Endometrial microvascular endothelial cells (primary cell): ENCODE results near the gene KRTAP4-8. TPM values are rescaled to one million over a fixed set of nuclear protein-coding genes. Genes with fewer than 3 reads are reported as not detected.
"Not testable (repeated sequence)": the region's sequence is repeated elsewhere in the genome, so short reads cannot be mapped to it uniquely, and the experiment has no call there.

Experiments
- in situ Hi-C: cut with HindIII; loops from 2 replicates; pipeline ENCODE4 v1.10.0; 2017; ENCODE audit warnings: low sequenced_read_pairs, low pct_unique_long_range_greater_than_20kb; ENCODE audit errors: inconsistent ontology term
- total RNA-seq: library from RNA; depleted of rRNA; stranded (reverse); fragments of >200 nt; gene quantifications from one replicate; pipeline ENCODE4 v1.2.3, GENCODE V29; 2015; ENCODE audit errors: inconsistent ontology term

The KRTAP4-8 gene
- total RNA-seq, 1 donor from 2014 or later = not detected

DNA sequence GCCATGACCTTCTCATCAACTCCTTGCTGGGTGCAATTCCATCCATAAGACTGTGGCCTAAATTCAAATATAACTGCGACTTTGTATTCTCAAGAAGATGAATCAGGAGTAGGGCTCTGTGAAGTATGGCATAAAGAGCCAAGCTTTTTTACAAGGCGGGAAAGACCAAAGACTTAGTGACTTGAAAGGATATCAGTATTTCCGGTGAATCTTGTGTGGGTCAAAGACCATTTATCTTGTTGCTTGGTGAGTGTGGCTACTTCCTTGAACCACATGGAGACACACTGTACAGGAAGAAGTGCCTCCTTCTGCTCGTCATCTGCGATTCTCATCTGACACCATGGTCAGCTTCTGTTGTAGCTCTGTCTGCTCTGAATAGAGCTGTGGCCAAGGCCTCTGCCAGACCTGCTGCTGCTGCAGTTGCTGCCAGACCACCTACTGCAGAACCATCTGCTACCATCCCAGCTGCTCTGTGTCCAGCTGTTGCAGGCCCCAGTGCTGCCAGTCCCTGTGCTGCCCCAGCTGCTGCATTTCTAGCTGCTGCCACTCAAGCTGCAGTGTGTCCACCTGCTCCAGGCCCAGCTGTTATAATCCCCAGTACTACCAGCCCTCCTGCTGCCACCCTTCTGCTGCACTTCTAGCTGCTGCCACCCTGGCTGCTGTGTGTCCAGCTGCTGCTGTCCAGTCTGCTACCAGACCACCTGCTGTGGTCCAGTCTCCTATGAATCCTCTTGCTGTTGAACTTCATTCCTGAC, 26.2 kb downstream of the KRTAP4-8 start:
- in situ Hi-C loops = no loop called here

DNA sequence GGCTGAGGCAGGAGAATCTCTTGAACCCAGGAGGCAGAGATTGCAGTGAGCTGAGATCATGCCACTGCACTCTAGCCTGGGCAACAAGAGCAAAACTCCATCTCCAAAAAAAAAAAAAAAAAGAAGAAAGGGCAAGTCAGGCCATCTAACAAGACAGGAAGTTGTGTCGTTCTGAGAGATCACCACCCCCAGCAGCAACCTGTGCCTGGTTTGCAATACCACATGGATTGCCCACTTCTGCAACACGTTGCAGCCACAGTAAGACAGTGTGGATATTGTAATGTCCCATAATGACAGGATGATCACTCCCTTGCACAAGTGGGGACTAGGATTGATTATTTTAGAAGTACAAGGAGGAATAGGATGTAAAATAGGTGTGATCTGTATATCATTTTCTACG, 28.9 kb downstream of the KRTAP4-8 start:
- in situ Hi-C loops = no loop called here

GRCh38 chr17:41067281-41067680, 30.7 kb downstream of the KRTAP4-8 start:
- in situ Hi-C loops = no loop called here

GRCh38 chr17:41065829-41066624, 31.9 kb downstream of the KRTAP4-8 start, which contains the start of gene KRTAP2-4:
Gene KRTAP2-4 (minus strand): TSS chr17:41065879. CDS start chr17:41065845, 34 bp downstream.
- in situ Hi-C loops = no loop called here

- in situ Hi-C loops = not testable (repeated sequence)
These were observed 32.8 kb downstream of the KRTAP4-8 start for GRCh38 chr17:41065016-41065689.

DNA sequence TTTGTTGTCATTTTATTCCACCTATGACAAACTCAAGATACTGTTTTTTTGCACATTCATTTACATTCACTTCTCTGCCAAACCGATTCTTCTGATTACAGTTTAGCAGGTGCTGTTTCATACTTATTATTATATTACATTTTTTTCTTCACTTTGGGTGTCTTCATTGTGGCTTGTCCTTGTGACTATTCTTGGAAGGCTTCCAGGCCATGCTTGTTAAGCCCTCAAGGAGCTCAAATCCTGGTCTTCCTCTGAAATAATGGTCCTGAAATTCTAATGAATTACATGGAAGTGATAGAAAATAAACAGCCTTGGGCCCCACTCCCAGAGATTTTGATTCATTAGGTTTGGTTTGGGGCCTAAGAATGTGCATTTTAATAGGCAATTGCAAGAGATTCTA, 33.6 kb downstream of the KRTAP4-8 start:
- in situ Hi-C loops = no loop called here

GRCh38 chr17:41063449-41063848, 34.5 kb downstream of the KRTAP4-8 start:
- in situ Hi-C loops = no loop called here

DNA sequence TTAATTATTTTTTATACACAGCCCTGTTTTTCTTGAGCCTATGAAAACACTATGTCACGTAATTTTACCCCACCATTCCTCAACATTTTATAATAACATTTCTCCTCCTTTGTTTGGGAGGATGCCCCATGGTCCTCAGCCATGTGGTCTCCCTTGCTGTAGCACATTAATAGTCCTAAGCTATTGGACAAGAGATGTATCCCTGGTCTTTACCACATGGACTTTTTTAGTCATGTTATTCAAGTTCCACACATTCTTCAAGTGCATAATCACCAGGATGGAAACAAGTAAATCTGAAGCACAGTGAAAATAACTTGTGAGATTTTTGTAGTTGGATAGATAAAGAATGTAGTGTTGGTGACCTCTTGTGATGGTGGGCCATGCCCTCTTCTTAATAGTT, 36.0 kb downstream of the KRTAP4-8 start:
- in situ Hi-C loops = no loop called here

DNA sequence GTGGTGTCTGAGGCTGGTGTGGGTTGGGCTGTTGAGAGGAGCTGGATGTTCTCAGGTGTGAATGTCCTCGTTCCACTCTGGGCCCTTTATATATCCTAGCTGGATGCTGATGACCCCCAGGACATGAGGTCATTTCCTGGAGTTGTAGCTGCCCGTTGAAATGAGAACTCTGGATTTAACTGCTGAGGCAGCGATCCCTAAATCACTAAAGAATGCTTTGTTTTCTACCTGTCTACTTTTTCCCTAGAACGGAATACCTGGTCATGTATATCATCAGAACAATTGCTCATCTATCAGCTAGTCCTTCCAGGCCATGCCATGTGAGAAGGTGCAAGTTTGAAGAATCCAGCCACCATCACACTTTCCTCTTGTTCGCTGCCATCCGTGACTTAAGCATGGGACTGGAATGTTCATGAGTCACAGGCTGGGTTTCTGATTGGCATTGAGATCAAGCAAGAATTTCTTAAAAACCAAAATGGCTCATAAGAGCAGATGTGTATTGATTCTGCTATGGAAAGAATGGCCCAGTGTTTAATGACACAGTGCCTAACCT, 37.8 kb downstream of the KRTAP4-8 start, which contains the start of gene KRTAP2-3:
KRTAP2-3 (minus strand) TSS at position 63 of the 553 bp plus-strand sequence. CDS start 64 bp downstream, outside the sequence.
- in situ Hi-C loops = no loop called here

DNA sequence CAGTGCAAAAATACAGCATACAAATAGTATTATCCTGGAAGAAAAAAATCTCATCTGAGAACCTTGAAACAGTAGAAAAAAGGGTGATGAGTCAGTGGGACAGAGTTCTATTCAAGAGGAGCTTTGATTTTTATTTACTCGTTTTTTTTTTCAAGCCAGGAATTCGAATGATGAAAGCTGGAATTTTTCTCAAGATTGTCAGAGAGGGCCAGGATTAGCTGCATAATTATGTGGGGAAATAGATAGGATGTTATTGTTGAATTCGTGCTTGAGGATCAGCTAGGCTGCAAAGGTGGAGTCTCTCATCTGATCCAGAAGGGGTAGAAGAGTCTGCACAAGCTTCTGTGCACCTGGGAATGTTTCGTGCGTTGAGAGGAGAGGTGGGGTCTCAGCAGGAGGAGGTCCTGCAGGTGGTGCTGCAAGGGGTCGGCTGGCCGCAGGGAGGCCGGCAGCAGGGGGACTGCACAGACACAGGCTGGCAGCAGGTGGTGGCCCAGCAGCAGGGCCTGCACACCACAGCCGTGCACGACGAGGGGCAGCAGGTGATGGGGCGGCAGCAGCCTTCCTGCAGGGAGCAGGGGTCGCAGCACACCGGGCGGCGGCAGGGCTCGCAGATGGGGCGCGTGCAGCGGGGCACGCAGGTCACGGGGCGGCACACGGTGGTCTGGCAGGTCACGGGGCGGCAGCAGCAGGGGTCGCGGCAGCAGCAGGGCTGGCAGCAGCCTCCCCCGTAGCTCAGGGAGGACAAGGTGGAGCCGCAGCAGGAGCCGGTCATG, 38.5 kb downstream of the KRTAP4-8 start:
- in situ Hi-C loops = not testable (repeated sequence)

DNA sequence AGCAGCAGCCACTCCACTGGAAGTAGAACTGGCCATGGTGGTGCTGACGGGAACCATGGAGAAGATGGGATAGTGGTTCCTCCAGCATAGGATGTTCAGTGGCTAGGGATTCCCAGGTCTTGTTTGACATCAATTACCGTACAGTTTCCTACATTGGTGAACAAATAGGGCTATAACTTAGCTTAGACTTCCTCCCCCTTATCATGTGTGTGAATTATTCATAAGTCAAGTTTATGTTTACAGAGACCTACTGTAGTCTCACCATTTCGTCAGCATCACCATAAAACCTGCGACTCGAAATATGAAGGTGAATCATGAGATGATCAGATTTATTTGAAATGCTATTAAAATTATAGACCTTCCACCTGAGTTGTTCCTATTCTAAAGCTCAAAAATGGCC, 39.2 kb downstream of the KRTAP4-8 start:
- in situ Hi-C loops = no loop called here

DNA sequence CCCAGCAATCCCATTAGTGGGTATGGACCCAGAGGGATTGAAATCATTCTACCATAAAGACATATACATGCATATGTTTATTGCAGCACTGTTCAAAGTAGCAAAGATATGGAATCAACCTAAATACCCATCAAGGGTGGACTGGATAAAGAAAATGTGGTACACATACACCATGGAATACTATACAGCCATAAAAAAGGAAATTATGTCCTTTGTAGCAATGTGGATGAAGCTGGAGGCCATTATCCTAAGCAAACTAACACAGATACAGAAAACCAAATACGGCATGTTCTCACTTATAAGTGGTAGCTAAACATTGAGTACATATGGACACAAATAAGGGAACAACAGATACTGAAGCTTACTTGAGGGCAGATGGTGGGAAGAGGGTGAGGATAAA, 40.4 kb downstream of the KRTAP4-8 start:
- in situ Hi-C loops = no loop called here

GRCh38 chr17:41055130-41055529, 42.8 kb downstream of the KRTAP4-8 start, which contains the start of gene KRTAP2-2:
Gene KRTAP2-2 (minus strand): TSS chr17:41055230. CDS start chr17:41055211, 19 bp downstream.
- in situ Hi-C loops = not testable (repeated sequence)

GRCh38 chr17:41054556-41054955, 43.4 kb downstream of the KRTAP4-8 start:
- in situ Hi-C loops = not testable (repeated sequence)

GRCh38 chr17:41054025-41054424, 43.9 kb downstream of the KRTAP4-8 start:
- in situ Hi-C loops = no loop called here

DNA sequence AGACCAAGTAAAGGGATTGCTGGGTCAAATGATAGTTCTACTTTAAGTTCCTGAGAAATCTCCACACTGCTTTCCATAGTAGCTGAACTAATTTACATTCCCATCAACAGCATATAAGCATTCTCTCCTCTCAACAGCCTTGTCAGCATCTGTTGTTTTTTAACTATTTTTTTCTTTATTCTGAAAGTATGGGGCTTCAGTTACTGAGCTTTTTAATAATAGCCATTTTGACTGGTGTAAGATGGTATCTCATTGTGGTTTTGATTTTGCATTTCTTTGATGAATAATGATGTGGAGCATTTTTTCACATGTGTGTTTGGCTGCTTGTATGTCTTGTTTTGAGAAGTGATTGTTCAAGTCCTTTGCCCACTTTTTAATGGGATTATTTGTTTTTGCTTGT, 45.4 kb downstream of the KRTAP4-8 start:
- in situ Hi-C loops = no loop called here

DNA sequence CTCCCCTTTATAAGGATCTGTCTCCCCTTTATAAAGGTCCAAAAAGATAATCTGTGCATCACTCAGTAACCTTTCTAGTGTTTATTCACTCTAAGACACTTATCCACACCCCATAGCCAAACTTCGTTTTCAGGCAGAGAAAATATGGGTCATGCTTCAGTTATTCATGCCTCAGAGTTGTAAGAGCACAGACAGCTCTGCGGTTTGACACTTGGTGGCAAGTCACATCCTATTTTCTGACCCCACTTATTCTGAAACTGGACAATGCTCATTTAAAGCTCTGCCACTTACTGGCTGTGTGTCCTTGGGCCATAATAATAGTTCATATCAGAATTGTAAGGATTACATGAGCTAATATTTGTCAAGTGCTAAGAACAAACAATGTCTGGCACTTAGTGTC, 48.8 kb downstream of the KRTAP4-8 start:
- in situ Hi-C loops = no loop called here

- in situ Hi-C loops = no loop called here
These were observed 49.5 kb downstream of the KRTAP4-8 start for GRCh38 chr17:41048441-41048840.
